ENCODE measurements around the gene POLR2F.
A peak's percentile ranks its signal among the peaks of the same experiment; 100 is the strongest.

The POLR2F gene
- 9.1 to 13.1 (median 12.0) reads per million in 3 donors for total RNA-seq

- H3K27me3 ChIP-seq (replicated peaks; ENCODE audit: control insufficient read depth, insufficient read depth, low read length, poor library complexity, severe bottlenecking): peaks cover 3% of the 10 kb centered on the region
- DNase-seq: peak; percentile 89 to 96 (median 94)
- H3K27ac ChIP-seq (ENCODE audit: insufficient read depth, low read length, poor library complexity, severe bottlenecking): peak within 1 kb of the TSS; percentile 70
- H3K4me1 ChIP-seq (ENCODE audit: control insufficient read depth, insufficient read depth, low read length, poor library complexity, severe bottlenecking): peaks cover 13% of the 10 kb centered on the region
- H3K9me3 ChIP-seq (ENCODE audit: control insufficient read depth, low read length): no peaks in the 10 kb centered on the region
- peaks cover 17% of the 10 kb centered on the region for H3K36me3 ChIP-seq (ENCODE audit: control insufficient read depth, insufficient read depth, low read length)
- peak within 1 kb of the TSS; percentile 91 for H3K4me3 ChIP-seq (ENCODE audit: insufficient read depth, low read depth, low read length, poor library complexity, severe bottlenecking)
Measured at GRCh38 chr22:37953437-37954179, at the start of gene POLR2F, which contains the start of gene C22orf23. POLR2F (plus strand) TSS chr22:37953699; CDS start chr22:37953788, 89 bp downstream. C22orf23 (minus strand) TSS chr22:37953601; CDS start chr22:37953149, 452 bp downstream.

GRCh38 chr22:37904572-37905533 is 48.6 kb upstream of the POLR2F start:
- Histone ChIP-seq H3K4me1 (ENCODE audit: control insufficient read depth, insufficient read depth, low read length, poor library complexity, severe bottlenecking) (peaks cover 15% of the 10 kb centered on the region), H3K36me3 (ENCODE audit: control insufficient read depth, insufficient read depth, low read length) (no peaks in the 10 kb centered on the region), H3K27ac (ENCODE audit: insufficient read depth, low read length, poor library complexity, severe bottlenecking) (no peak overlapping the region), H3K4me3 (ENCODE audit: insufficient read depth, low read depth, low read length, poor library complexity, severe bottlenecking) (no peak overlapping the region), H3K9me3 (ENCODE audit: control insufficient read depth, low read length) (no peaks in the 10 kb centered on the region), H3K27me3 (replicated peaks; ENCODE audit: control insufficient read depth, insufficient read depth, low read length, poor library complexity, severe bottlenecking) (no peaks in the 10 kb centered on the region)
- DNase-seq: no peak

DNA sequence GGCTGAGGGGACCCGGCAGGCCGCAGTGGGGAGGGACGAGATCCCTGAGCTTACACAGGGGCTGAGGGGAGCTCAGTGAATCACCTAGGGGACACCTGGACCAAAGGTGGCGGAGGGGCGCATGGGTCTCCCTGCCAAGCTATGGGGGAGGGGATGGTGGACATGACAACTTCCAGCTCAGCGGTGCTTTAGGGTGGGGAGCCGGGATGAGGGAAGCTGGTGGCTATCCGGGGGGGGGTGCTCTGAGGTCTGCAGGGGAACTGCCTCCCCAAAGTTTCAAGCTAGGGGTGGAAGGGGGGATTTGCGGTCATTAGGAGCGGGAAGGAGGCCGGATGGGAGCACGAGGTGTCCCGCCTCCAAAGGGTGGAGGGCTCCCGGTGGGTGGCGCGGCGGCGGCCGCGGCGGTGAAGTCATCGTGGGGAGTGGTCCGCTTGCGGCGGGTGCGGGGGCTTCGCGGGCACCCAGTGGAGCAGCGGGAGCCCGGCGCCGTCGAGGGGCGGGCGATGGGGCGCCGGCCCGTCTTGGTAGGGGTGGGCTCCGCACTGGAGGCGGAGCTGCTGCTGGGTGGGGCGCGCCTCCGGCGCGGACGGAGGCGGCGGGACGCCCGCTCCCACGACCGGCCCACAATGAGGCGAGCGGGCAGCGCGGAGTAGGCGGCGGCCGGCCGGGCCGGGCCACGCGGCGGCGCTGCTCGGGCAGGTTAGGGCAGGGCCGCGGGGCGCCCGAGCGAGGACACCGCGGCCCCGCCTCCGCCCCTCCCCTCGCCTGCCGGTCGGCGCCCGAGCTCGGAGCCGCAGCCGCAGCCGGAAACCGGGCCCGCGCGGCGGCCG is 47.8 kb upstream of the POLR2F start, which contains the start of gene MICALL1:
Gene MICALL1 (plus strand): TSS at position 764 of the 830 bp plus-strand sequence. CDS start 126 bp downstream, outside the sequence.
- Histone ChIP-seq H3K4me1 (ENCODE audit: control insufficient read depth, insufficient read depth, low read length, poor library complexity, severe bottlenecking) (peaks cover 15% of the 10 kb centered on the region), H3K27ac (ENCODE audit: insufficient read depth, low read length, poor library complexity, severe bottlenecking) (peak within 1 kb of the TSS; percentile 60), H3K4me3 (ENCODE audit: insufficient read depth, low read depth, low read length, poor library complexity, severe bottlenecking) (peak within 1 kb of the TSS; percentile 53), H3K27me3 (replicated peaks; ENCODE audit: control insufficient read depth, insufficient read depth, low read length, poor library complexity, severe bottlenecking) (no peaks in the 10 kb centered on the region), H3K9me3 (ENCODE audit: control insufficient read depth, low read length) (no peaks in the 10 kb centered on the region), H3K36me3 (ENCODE audit: control insufficient read depth, insufficient read depth, low read length) (no peaks in the 10 kb centered on the region)
- peak; percentile 38 to 53 (median 49) for DNase-seq

- H3K4me1 ChIP-seq (ENCODE audit: control insufficient read depth, insufficient read depth, low read length, poor library complexity, severe bottlenecking): peaks cover 15% of the 10 kb centered on the region
- no peaks in the 10 kb centered on the region for H3K27me3 ChIP-seq (replicated peaks; ENCODE audit: control insufficient read depth, insufficient read depth, low read length, poor library complexity, severe bottlenecking)
- H3K27ac ChIP-seq (ENCODE audit: insufficient read depth, low read length, poor library complexity, severe bottlenecking): peak overlapping the region; percentile 60
- no peaks in the 10 kb centered on the region for H3K9me3 ChIP-seq (ENCODE audit: control insufficient read depth, low read length)
- H3K36me3 ChIP-seq (ENCODE audit: control insufficient read depth, insufficient read depth, low read length): no peaks in the 10 kb centered on the region
- peak; percentile 6 to 24 (median 14) for DNase-seq
- H3K4me3 ChIP-seq (ENCODE audit: insufficient read depth, low read depth, low read length, poor library complexity, severe bottlenecking): peak overlapping the region; percentile 53
Measured at GRCh38 chr22:37906364-37907008, 47.0 kb upstream of the POLR2F start.

DNA sequence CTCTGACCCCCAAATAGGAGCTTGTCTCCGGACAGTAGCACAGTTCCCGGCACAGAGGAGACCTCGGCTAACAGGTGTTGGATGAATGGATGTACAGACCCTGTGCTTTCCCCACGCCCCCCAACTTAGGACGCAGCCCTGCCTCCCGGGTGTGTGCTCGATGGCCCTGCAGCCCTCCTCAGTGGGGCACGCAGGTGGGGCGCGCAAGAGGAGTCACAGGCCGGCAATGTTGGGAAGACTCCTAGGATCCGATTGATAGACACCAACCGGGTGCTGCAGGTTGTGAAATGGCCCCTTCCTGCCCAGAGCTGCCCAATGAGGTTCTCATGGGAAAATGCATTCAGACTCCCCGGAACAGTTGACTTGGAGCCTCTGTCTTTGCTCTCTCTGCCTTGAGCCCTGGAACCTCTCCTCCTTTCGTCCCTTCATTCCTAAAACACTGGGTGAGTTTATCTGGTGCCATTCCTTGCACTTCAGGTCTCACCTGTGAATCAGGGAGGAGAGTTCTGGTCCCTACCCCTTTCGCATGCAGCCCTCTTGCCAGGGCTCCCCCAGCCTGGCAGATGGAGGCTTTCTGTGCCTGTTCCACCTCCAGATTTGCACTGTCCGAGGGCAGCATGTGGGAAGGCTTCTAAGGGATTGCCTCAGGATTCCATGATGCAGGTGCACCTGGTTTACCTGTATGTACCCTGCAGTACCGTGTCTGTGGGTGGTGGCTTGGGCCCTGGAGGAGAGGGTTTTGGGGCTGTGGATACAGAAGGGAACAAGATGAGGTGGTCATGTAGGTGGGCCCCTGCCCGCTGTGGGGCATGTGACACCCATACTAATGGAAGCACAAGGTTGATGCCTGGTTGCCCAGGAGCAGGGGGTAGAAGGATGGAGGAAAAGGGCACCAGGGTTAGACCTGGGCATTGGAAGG is 46.2 kb upstream of the POLR2F start:
- Histone ChIP-seq H3K9me3 (ENCODE audit: control insufficient read depth, low read length) (no peaks in the 10 kb centered on the region), H3K4me3 (ENCODE audit: insufficient read depth, low read depth, low read length, poor library complexity, severe bottlenecking) (peak overlapping the region; percentile 53), H3K27me3 (replicated peaks; ENCODE audit: control insufficient read depth, insufficient read depth, low read length, poor library complexity, severe bottlenecking) (no peaks in the 10 kb centered on the region), H3K36me3 (ENCODE audit: control insufficient read depth, insufficient read depth, low read length) (peaks cover 5% of the 10 kb centered on the region), H3K4me1 (ENCODE audit: control insufficient read depth, insufficient read depth, low read length, poor library complexity, severe bottlenecking) (peaks cover 15% of the 10 kb centered on the region), H3K27ac (ENCODE audit: insufficient read depth, low read length, poor library complexity, severe bottlenecking) (peak overlapping the region; percentile 60)
- no peak for DNase-seq

DNA sequence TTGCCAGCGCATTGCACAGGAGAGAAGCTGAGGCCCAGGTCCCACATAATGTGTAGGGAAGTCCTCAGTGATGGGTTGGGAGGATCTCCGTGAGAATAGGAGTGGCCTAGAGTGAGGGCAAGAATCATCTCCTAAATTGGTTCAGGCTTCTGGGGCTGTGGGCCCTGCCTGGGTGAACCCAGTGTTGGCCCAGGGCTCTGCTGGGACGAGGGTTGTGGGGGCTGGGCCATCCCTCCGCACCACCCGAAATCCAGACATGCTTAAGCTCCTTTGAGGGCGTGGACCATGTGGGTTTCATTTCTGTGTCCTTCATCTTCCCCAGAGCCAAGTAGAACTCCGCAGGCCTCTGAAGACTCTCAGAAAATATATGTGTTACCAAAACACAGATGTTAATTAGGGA is 43.7 kb upstream of the POLR2F start:
- H3K4me3 ChIP-seq (ENCODE audit: insufficient read depth, low read depth, low read length, poor library complexity, severe bottlenecking): no peak overlapping the region
- H3K4me1 ChIP-seq (ENCODE audit: control insufficient read depth, insufficient read depth, low read length, poor library complexity, severe bottlenecking): peaks cover 15% of the 10 kb centered on the region
- no peak overlapping the region for H3K27ac ChIP-seq (ENCODE audit: insufficient read depth, low read length, poor library complexity, severe bottlenecking)
- no peak for DNase-seq
- no peaks in the 10 kb centered on the region for H3K27me3 ChIP-seq (replicated peaks; ENCODE audit: control insufficient read depth, insufficient read depth, low read length, poor library complexity, severe bottlenecking)
- no peaks in the 10 kb centered on the region for H3K9me3 ChIP-seq (ENCODE audit: control insufficient read depth, low read length)
- peaks cover 11% of the 10 kb centered on the region for H3K36me3 ChIP-seq (ENCODE audit: control insufficient read depth, insufficient read depth, low read length)

GRCh38 chr22:37910890-37911672 is 42.4 kb upstream of the POLR2F start:
- Histone ChIP-seq H3K4me3 (ENCODE audit: insufficient read depth, low read depth, low read length, poor library complexity, severe bottlenecking) (no peak overlapping the region), H3K9me3 (ENCODE audit: control insufficient read depth, low read length) (no peaks in the 10 kb centered on the region), H3K27ac (ENCODE audit: insufficient read depth, low read length, poor library complexity, severe bottlenecking) (no peak overlapping the region), H3K4me1 (ENCODE audit: control insufficient read depth, insufficient read depth, low read length, poor library complexity, severe bottlenecking) (peaks cover 10% of the 10 kb centered on the region), H3K36me3 (ENCODE audit: control insufficient read depth, insufficient read depth, low read length) (peaks cover 11% of the 10 kb centered on the region), H3K27me3 (replicated peaks; ENCODE audit: control insufficient read depth, insufficient read depth, low read length, poor library complexity, severe bottlenecking) (no peaks in the 10 kb centered on the region)
- DNase-seq: no peak

DNA sequence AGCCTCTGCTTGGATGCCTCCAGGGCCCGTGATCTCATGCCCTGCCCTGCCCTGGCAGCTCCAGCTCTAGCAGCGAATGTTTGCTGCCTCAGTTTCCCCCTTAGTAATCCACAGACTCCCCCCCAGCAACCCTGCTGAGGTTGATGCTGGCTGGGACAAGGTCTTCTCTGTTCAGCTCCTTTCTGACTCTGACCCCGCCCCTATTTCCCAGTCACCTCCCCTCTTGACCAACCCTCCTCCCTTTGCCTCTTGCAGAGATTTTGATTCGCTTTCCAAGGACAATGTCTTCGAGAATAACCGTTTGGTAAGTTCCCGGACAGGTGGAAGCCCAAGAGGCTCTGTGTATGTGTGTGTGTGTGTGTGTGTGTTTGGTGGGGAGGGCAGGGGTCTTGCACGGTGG is 41.8 kb upstream of the POLR2F start:
- Histone ChIP-seq H3K4me3 (ENCODE audit: insufficient read depth, low read depth, low read length, poor library complexity, severe bottlenecking) (no peak overlapping the region), H3K27me3 (replicated peaks; ENCODE audit: control insufficient read depth, insufficient read depth, low read length, poor library complexity, severe bottlenecking) (no peaks in the 10 kb centered on the region), H3K4me1 (ENCODE audit: control insufficient read depth, insufficient read depth, low read length, poor library complexity, severe bottlenecking) (peaks cover 8% of the 10 kb centered on the region), H3K27ac (ENCODE audit: insufficient read depth, low read length, poor library complexity, severe bottlenecking) (no peak overlapping the region), H3K9me3 (ENCODE audit: control insufficient read depth, low read length) (no peaks in the 10 kb centered on the region), H3K36me3 (ENCODE audit: control insufficient read depth, insufficient read depth, low read length) (peaks cover 17% of the 10 kb centered on the region)
- DNase-seq: no peak
